Measurements from ENCODE around the gene FGF18. TPM values are rescaled to one million over a fixed set of nuclear protein-coding genes. Genes with fewer than 3 reads are reported as not detected.
A peak's percentile ranks its signal among the peaks of the same experiment; 100 is the strongest.

Gene FGF18
- total RNA-seq (2021; ENCODE audit: unreplicated experiment) (1.7 TPM), Bru-seq, nascent RNA (percentile 54 among the genes with signal in this experiment), BruChase-seq, experiment 1, labeled RNA remaining after a 2-hour chase (percentile 66 among the genes with signal in this experiment), BruChase-seq, experiment 2, labeled RNA remaining after a 6-hour chase (percentile 57 among the genes with signal in this experiment)
- polyA plus RNA-seq (2012; ENCODE audit: insufficient read length), result 0.78 TPM
- long read RNA-seq, partial matches to known transcripts, result 0 of 3 reads
- long read RNA-seq, other reads (novel, unspliced or antisense), result 2 of 3 reads

GRCh38 chr5:171418982-171419687, at the start of gene FGF18:
FGF18 (plus strand) TSS chr5:171419647; CDS start chr5:171420200, 553 bp downstream.
- POLR2A ChIA-PET, result interaction anchor here (0.7 kb wide), 1 partner anchor 483 kb away, joined by 5 read pairs; no protein-coding TSS in a partner anchor

More at GRCh38 chr5:171418982-171419687, at the start of gene FGF18:
- peak; percentile 81 for ATAC-seq
- TF ChIP-seq CTCF (IDR thresholded peaks at IDR 0.05) (peak; percentile 72; the same call in 1 of the 2 replicates), POLR2AphosphoS5 (IDR thresholded peaks at IDR 0.05; ENCODE audit: low read depth, low read length) (no peak), REST (IDR thresholded peaks at IDR 0.05; ENCODE audit: insufficient read depth in 1 of 2, low read depth in 2 of 2, low read length in 1 of 2) (no peak), SIN3A (IDR thresholded peaks at IDR 0.05; ENCODE audit: borderline replicate concordance, insufficient read depth, low read depth, low read length) (0 out of 2 replicates have a peak, but pooled peaks have one; percentile 3), TCF7L2 (IDR thresholded peaks at IDR 0.05; ENCODE audit: low read depth, low read length) (peak; percentile 98)
- in situ Hi-C loops (cut with HindIII; ENCODE audit: low pct_unique_long_range_greater_than_20kb, low sequenced_read_pairs), result loop anchor here (25.0 kb wide), 1 partner anchor 443 kb away; no protein-coding TSS in a partner anchor
- intact Hi-C loops (cut with micrococcal nuclease; ENCODE audit: unreplicated experiment), result loop anchor here (5.0 to 10.0 kb wide), 3 partner anchors 206 to 488 kb away; no protein-coding TSS in a partner anchor
- Histone ChIP-seq H3K27ac (ENCODE audit: low read length) (peak within 1 kb of the TSS; percentile 69), H3K36me3 (ENCODE audit: control insufficient read depth, insufficient read depth, low read length) (no peaks in the 10 kb centered on the region), H3K4me3 (ENCODE audit: low read depth in 2 of 2, low read length in 2 of 2) (peak within 1 kb of the TSS; percentile 45 to 72), H3K9me3 (ENCODE audit: control insufficient read depth, insufficient read depth, low read depth, low read length) (no peaks in the 10 kb centered on the region), H3K27me3 (ENCODE audit: control insufficient read depth, insufficient read depth, low read length) (no peaks in the 10 kb centered on the region), H3K4me1 (ENCODE audit: control insufficient read depth, insufficient read depth, low read length) (peaks cover 32% of the 10 kb centered on the region)
- CTCF ChIA-PET, result interaction anchor here (1.3 to 2.0 kb wide), 3 partner anchors 187 to 439 kb away, joined by 4 to 6 read pairs (median 5); no protein-coding TSS in a partner anchor
- BruUV-seq (replicated peaks), result no TSS peak
- no peak for DNase-seq (ENCODE audit: low read depth, low spot score)

All from Panc1 (cell line).